ENCODE results near the gene FLT4. TPM values are rescaled to one million over a fixed set of nuclear protein-coding genes. Genes with fewer than 3 reads are reported as not detected.

The FLT4 gene
- total RNA-seq, 1 experiment from 2014 or later: 0.44 TPM

DNA sequence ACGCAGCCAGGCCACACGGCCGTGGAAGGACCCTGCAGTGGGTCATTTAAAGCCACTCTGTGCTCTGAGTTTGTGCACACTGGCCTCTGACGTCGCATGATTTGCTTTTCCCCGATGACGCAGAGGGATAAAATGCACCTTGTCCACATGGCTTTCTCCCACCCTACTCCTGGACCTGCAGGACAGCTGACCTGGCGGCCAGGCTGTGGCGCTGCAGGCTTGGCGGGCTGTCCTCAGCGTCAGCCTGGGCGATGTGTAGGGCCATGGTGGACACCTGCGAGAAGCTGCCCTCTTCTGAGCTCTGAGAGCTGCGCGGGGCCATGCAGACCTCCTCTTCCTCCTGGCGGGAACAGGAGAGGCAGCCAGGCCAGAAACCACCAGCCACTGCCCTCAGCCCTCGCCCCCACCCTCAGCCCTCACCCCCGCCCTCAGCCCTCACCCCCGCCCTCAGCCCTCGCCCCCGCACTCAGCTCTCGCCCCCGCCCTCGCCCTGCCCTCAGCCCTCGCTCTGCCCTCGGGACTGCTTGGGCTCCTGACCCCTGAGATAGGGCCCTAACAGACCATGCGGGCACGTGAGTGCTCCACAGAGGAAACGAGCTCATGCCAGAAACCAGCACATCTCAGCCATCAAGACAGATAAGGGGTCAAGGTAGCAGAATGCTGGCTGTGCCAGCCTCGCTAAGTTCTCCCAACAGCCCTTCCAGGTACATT lies 38.1 kb downstream of the FLT4 start:
- peak; percentile 95 for ATAC-seq
- in situ Hi-C loops (cut with HindIII; ENCODE audit: low pct_unique_long_range_greater_than_20kb, low sequenced_read_pairs): no loop called here
- Histone ChIP-seq H3K27me3 (ENCODE audit: control insufficient read depth, insufficient read depth, low read length) (no peaks in the 10 kb centered on the region), H3K9me3 (ENCODE audit: control insufficient read depth, insufficient read depth, low read depth, low read length) (no peaks in the 10 kb centered on the region), H3K4me1 (ENCODE audit: control insufficient read depth, insufficient read depth, low read length) (no peaks in the 10 kb centered on the region), H3K4me3 (ENCODE audit: low read depth in 2 of 2, low read length in 2 of 2) (no peak overlapping the region), H3K36me3 (ENCODE audit: control insufficient read depth, insufficient read depth, low read length) (no peaks in the 10 kb centered on the region), H3K27ac (ENCODE audit: low read length) (no peak overlapping the region)
- intact Hi-C loops (cut with micrococcal nuclease; ENCODE audit: unreplicated experiment): loop anchor here (2.0 to 5.0 kb wide), 2 partner anchors 61 to 108 kb away; no protein-coding TSS in a partner anchor
- ChIA-PET CTCF (interaction anchor here (0.6 to 1.5 kb wide), 5 partner anchors 22 to 195 kb away, joined by 3 to 16 read pairs (median 3); no protein-coding TSS in a partner anchor), POLR2A (interaction anchor here (0.7 kb wide), 1 partner anchor 532 kb away, joined by 4 read pairs; no protein-coding TSS in a partner anchor)
- DNase-seq (ENCODE audit: low read depth, low spot score): peak; percentile 36
- no TSS peak for BruUV-seq (replicated peaks)
- TF ChIP-seq, protein P1, sequence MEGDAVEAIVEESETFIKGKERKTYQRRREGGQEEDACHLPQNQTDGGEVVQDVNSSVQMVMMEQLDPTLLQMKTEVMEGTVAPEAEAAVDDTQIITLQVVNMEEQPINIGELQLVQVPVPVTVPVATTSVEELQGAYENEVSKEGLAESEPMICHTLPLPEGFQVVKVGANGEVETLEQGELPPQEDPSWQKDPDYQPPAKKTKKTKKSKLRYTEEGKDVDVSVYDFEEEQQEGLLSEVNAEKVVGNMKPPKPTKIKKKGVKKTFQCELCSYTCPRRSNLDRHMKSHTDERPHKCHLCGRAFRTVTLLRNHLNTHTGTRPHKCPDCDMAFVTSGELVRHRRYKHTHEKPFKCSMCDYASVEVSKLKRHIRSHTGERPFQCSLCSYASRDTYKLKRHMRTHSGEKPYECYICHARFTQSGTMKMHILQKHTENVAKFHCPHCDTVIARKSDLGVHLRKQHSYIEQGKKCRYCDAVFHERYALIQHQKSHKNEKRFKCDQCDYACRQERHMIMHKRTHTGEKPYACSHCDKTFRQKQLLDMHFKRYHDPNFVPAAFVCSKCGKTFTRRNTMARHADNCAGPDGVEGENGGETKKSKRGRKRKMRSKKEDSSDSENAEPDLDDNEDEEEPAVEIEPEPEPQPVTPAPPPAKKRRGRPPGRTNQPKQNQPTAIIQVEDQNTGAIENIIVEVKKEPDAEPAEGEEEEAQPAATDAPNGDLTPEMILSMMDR (IDR thresholded peaks at IDR 0.05): peak; percentile 90
- no peak for TF ChIP-seq TCF7L2 (IDR thresholded peaks at IDR 0.05; ENCODE audit: low read depth, low read length)
- TF ChIP-seq, protein P2, sequence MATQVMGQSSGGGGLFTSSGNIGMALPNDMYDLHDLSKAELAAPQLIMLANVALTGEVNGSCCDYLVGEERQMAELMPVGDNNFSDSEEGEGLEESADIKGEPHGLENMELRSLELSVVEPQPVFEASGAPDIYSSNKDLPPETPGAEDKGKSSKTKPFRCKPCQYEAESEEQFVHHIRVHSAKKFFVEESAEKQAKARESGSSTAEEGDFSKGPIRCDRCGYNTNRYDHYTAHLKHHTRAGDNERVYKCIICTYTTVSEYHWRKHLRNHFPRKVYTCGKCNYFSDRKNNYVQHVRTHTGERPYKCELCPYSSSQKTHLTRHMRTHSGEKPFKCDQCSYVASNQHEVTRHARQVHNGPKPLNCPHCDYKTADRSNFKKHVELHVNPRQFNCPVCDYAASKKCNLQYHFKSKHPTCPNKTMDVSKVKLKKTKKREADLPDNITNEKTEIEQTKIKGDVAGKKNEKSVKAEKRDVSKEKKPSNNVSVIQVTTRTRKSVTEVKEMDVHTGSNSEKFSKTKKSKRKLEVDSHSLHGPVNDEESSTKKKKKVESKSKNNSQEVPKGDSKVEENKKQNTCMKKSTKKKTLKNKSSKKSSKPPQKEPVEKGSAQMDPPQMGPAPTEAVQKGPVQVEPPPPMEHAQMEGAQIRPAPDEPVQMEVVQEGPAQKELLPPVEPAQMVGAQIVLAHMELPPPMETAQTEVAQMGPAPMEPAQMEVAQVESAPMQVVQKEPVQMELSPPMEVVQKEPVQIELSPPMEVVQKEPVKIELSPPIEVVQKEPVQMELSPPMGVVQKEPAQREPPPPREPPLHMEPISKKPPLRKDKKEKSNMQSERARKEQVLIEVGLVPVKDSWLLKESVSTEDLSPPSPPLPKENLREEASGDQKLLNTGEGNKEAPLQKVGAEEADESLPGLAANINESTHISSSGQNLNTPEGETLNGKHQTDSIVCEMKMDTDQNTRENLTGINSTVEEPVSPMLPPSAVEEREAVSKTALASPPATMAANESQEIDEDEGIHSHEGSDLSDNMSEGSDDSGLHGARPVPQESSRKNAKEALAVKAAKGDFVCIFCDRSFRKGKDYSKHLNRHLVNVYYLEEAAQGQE (IDR thresholded peaks at IDR 0.05; ENCODE audit: insufficient read depth in 1 of 2, low read depth in 2 of 2, low read length in 1 of 2): no peak

GRCh38 chr5:180609817-180610550 lies 39.4 kb downstream of the FLT4 start:
- in situ Hi-C loops (cut with HindIII; ENCODE audit: low pct_unique_long_range_greater_than_20kb, low sequenced_read_pairs) (no loop called here), intact Hi-C loops (cut with micrococcal nuclease; ENCODE audit: unreplicated experiment) (loop anchor here (2.0 to 5.0 kb wide), 2 partner anchors 62 to 109 kb away; no protein-coding TSS in a partner anchor)
- DNase-seq (ENCODE audit: low read depth, low spot score) (no peak), ATAC-seq (no peak)
- H3K4me1 ChIP-seq (ENCODE audit: control insufficient read depth, insufficient read depth, low read length): no peaks in the 10 kb centered on the region
- no peak overlapping the region for H3K4me3 ChIP-seq (ENCODE audit: low read depth in 2 of 2, low read length in 2 of 2)
- no peaks in the 10 kb centered on the region for H3K36me3 ChIP-seq (ENCODE audit: control insufficient read depth, insufficient read depth, low read length)
- no peaks in the 10 kb centered on the region for H3K9me3 ChIP-seq (ENCODE audit: control insufficient read depth, insufficient read depth, low read depth, low read length)
- no TSS peak for BruUV-seq (replicated peaks)
- H3K27me3 ChIP-seq (ENCODE audit: control insufficient read depth, insufficient read depth, low read length): no peaks in the 10 kb centered on the region
- TF ChIP-seq SIN3A (IDR thresholded peaks at IDR 0.05; ENCODE audit: borderline replicate concordance, insufficient read depth, low read depth, low read length) (no peak), POLR2AphosphoS5 (IDR thresholded peaks at IDR 0.05; ENCODE audit: low read depth, low read length) (no peak), TCF7L2 (IDR thresholded peaks at IDR 0.05; ENCODE audit: low read depth, low read length) (no peak)
- TF ChIP-seq, protein P2 (IDR thresholded peaks at IDR 0.05; ENCODE audit: insufficient read depth in 1 of 2, low read depth in 2 of 2, low read length in 1 of 2): no peak
- TF ChIP-seq, protein P1 (IDR thresholded peaks at IDR 0.05): no peak
- H3K27ac ChIP-seq (ENCODE audit: low read length): no peak overlapping the region
- ChIA-PET CTCF (no interaction called here), POLR2A (no interaction called here)
